H1 (cell line): ENCODE measurements around the gene C1RL. TPM values are rescaled to one million over a fixed set of nuclear protein-coding genes. Genes with fewer than 3 reads are reported as not detected.
A peak's percentile ranks its signal among the peaks of the same experiment; 100 is the strongest.

Source experiments
- CTCF ChIA-PET: fragments of 300-600 bp; sonication (Branson Sonifier 250); formaldehyde crosslinking; loops from one replicate; lab custom pipeline; 2021; ENCODE audit not compliant: partially characterized antibody; lab: Charles Lee
- POLR2A ChIA-PET: fragments of 300-600 bp; sonication (Branson Sonifier 250); formaldehyde crosslinking; loops from one replicate; lab custom pipeline; 2021; ENCODE audit warnings: inconsistent platforms; ENCODE audit not compliant: partially characterized antibody; lab: Charles Lee
- DNase-seq, 2 experiments: peaks; one replicate each; pipeline versions ENCODE4 v3.0.0 to v3.0.0-alpha.2; 2010 to 2022; ENCODE audit warnings: low spot score in 2 of 2, low read depth in 1 of 2, mixed read lengths in 1 of 2
- FAIRE-seq: peaks from 2 replicates; lab custom pipeline; 2011; peaks lifted over from hg19 to GRCh38; lab: Jason Lieb, UNC
- H2AFZ ChIP-seq: 2 replicates; pipeline ENCODE4 v1.8.1; 2012; ENCODE audit warnings: low read length, inconsistent platforms
- H2AK5ac ChIP-seq: 2 replicates; pipeline ENCODE4 v1.6.1; 2013; ENCODE audit warnings: low read depth, low read length
- H2BK120ac ChIP-seq: replicated peaks from 2 replicates; pipeline ENCODE3; 2013; ENCODE audit warnings: low read depth, low read length, inconsistent platforms
- H2BK12ac ChIP-seq: 2 replicates; pipeline ENCODE4 v1.6.1; 2013; ENCODE audit warnings: low read depth, low read length
- H2BK15ac ChIP-seq: 2 replicates; pipeline ENCODE4 v1.6.1; 2013; ENCODE audit warnings: low read length
- H2BK20ac ChIP-seq: 2 replicates; pipeline ENCODE4 v1.6.1; 2013; ENCODE audit warnings: low read length
- H2BK5ac ChIP-seq: 2 replicates; pipeline ENCODE4 v1.6.1; 2013; ENCODE audit warnings: low read depth, low read length
- H3K14ac ChIP-seq: 2 replicates; pipeline ENCODE4 v1.6.1; 2013; ENCODE audit warnings: inconsistent platforms; ENCODE audit not compliant: insufficient read length
- H3K18ac ChIP-seq: 2 replicates; pipeline ENCODE4 v1.6.1; 2013; ENCODE audit warnings: low read length; ENCODE audit errors: extremely low read depth
- H3K23ac ChIP-seq: 2 replicates; pipeline ENCODE4 v1.6.1; 2013; ENCODE audit warnings: inconsistent platforms; ENCODE audit not compliant: insufficient read length
- H3K23me2 ChIP-seq: 2 replicates; pipeline ENCODE4 v1.6.1; 2013; ENCODE audit warnings: low read depth, low read length
- H3K27ac ChIP-seq: 2 replicates; pipeline ENCODE4 v1.6.1; 2011; ENCODE audit warnings: low read depth, low read length, inconsistent platforms
- H3K27me3 ChIP-seq, 4 experiments: replicated peaks in 1 of 4; 1 replicate in 1 of 4; 2 replicates in 3 of 4; pipeline versions ENCODE4 v1.6.1 to v1.8.1; 2011 to 2013; ENCODE audit warnings: low read length in 3 of 4, mild to moderate bottlenecking in 3 of 4, inconsistent platforms in 2 of 4, mixed read lengths in 2 of 4, moderate library complexity in 1 of 4; ENCODE audit not compliant: control insufficient read depth in 3 of 4, insufficient read depth in 3 of 4; ENCODE audit errors: extremely low read depth in 1 of 4
- H3K36me3 ChIP-seq, 4 experiments: 2 replicates each; pipeline versions ENCODE4 v1.6.1 to v1.8.1; 2011 to 2013; ENCODE audit warnings: mild to moderate bottlenecking in 4 of 4, low read length in 3 of 4, moderate library complexity in 2 of 4, control low read depth in 1 of 4, inconsistent platforms in 1 of 4; ENCODE audit not compliant: insufficient read depth in 4 of 4, control insufficient read depth in 2 of 4
- H3K4ac ChIP-seq: replicated peaks from 2 replicates; pipeline ENCODE3; 2013; ENCODE audit warnings: low read length, low read depth, mixed read lengths, inconsistent platforms; ENCODE audit not compliant: insufficient read length
- H3K4me1 ChIP-seq, 4 experiments: replicated peaks in 1 of 4; 1 replicate in 1 of 4; 2 replicates in 3 of 4; pipeline versions ENCODE4 v1.6.1 to v1.8.1; 2011 to 2013; ENCODE audit warnings: low read length in 3 of 4, inconsistent platforms in 2 of 4, mixed read lengths in 1 of 4; ENCODE audit not compliant: insufficient read depth in 4 of 4, control insufficient read depth in 3 of 4
- H3K4me2 ChIP-seq, 2 experiments: 2 replicates each; pipeline versions ENCODE4 v1.6.1 to v1.8.1; 2011 to 2013; ENCODE audit warnings: low read depth in 2 of 2, low read length in 2 of 2, control low read depth in 1 of 2, inconsistent platforms in 1 of 2, mild to moderate bottlenecking in 1 of 2; ENCODE audit not compliant: insufficient read depth in 1 of 2
- H3K4me3 ChIP-seq, 4 experiments: fragments of 200-600, 300-600 bp in 1 of 4; sonication (generic), shearing (Covaris generic), sonication (Bioruptor Twin) in 1 of 4; 2 replicates each; pipeline versions ENCODE4 v1.5.1 to v1.8.1; 2011 to 2016; ENCODE audit warnings: low read length in 4 of 4, low read depth in 3 of 4, control low read depth in 2 of 4, inconsistent platforms in 2 of 4, mild to moderate bottlenecking in 2 of 4, mixed read lengths in 1 of 4, moderate library complexity in 1 of 4; ENCODE audit not compliant: insufficient read depth in 2 of 4; ENCODE audit errors: extremely low read depth in 1 of 4
- H3K56ac ChIP-seq: replicated peaks from 2 replicates; pipeline ENCODE3; 2013; ENCODE audit warnings: low read depth, mild to moderate bottlenecking, mixed read lengths, low read length, inconsistent platforms; ENCODE audit not compliant: insufficient read length
- H3K79me1 ChIP-seq: 2 replicates; pipeline ENCODE4 v1.6.1; 2013; ENCODE audit warnings: low read depth, low read length, control low read depth
- H3K79me2 ChIP-seq, 2 experiments: 2 replicates each; pipeline versions ENCODE4 v1.6.1 to v1.8.1; 2012 to 2013; ENCODE audit warnings: low read length in 2 of 2, mild to moderate bottlenecking in 2 of 2, inconsistent platforms in 1 of 2; ENCODE audit not compliant: insufficient read depth in 2 of 2, control insufficient read depth in 1 of 2
- H3K9ac ChIP-seq, 4 experiments: replicated peaks in 1 of 4; 1 replicate in 1 of 4; 2 replicates in 3 of 4; pipeline versions ENCODE4 v1.6.1 to v1.8.1; 2011 to 2013; ENCODE audit warnings: low read depth in 3 of 4, low read length in 3 of 4, control low read depth in 2 of 4, mild to moderate bottlenecking in 2 of 4, moderate library complexity in 2 of 4, inconsistent platforms in 1 of 4; ENCODE audit errors: extremely low read depth in 1 of 4
- H3K9me3 ChIP-seq, 2 experiments: 2 replicates each; pipeline versions ENCODE4 v1.6.1 to v1.8.1; 2012 to 2013; ENCODE audit warnings: mild to moderate bottlenecking in 2 of 2, moderate library complexity in 2 of 2, control low read depth in 1 of 2, inconsistent platforms in 1 of 2, low read depth in 1 of 2, low read length in 1 of 2, mixed read lengths in 1 of 2; ENCODE audit not compliant: insufficient read depth in 2 of 2
- H4K20me1 ChIP-seq, 2 experiments: replicated peaks in 1 of 2; 2 replicates each; pipeline versions ENCODE3 to v1.8.1; 2011 to 2013; ENCODE audit warnings: inconsistent platforms in 2 of 2, low read length in 2 of 2, mild to moderate bottlenecking in 1 of 2; ENCODE audit not compliant: insufficient read depth in 2 of 2, control insufficient read depth in 1 of 2
- H4K5ac ChIP-seq: 2 replicates; pipeline ENCODE4 v1.6.1; 2013; ENCODE audit warnings: low read length, low read depth, mixed read lengths, inconsistent platforms; ENCODE audit not compliant: insufficient read length
- H4K8ac ChIP-seq: 2 replicates; pipeline ENCODE4 v1.8.0; 2013; ENCODE audit warnings: mild to moderate bottlenecking, moderate library complexity, low read length, inconsistent platforms; ENCODE audit not compliant: insufficient read depth; ENCODE audit errors: extremely low read depth
- H4K91ac ChIP-seq: replicated peaks from 2 replicates; pipeline ENCODE3; 2013; ENCODE audit warnings: low read length, mixed read lengths, inconsistent platforms; ENCODE audit not compliant: insufficient read length
- BACH1 ChIP-seq: IDR thresholded peaks from 2 replicates; pipeline ENCODE4 v1.6.1; 2012; ENCODE audit warnings: low read length, improper control_type of control experiment
- CBX5 ChIP-seq: fragments of 300-800, 300-1000 bp; sonication (generic); IDR thresholded peaks from 2 replicates; pipeline ENCODE4 v1.7.1; 2016; ENCODE audit warnings: antibody characterized with exemption, low read length, low read depth
- CREB1 ChIP-seq: IDR thresholded peaks from 2 replicates; pipeline ENCODE4 v1.6.1; 2012; ENCODE audit warnings: inconsistent platforms
- KDM1A ChIP-seq: fragments of 200-600, 300-600 bp; sonication (generic); IDR thresholded peaks from 2 replicates; pipeline ENCODE4 v1.7.1; 2016; ENCODE audit warnings: mild to moderate bottlenecking, low read length, borderline replicate concordance
- KDM4A ChIP-seq: IDR thresholded peaks from one replicate; pipeline ENCODE4 v1.7.1; 2012; ENCODE audit warnings: low read depth, mild to moderate bottlenecking, moderate library complexity, low read length, inconsistent platforms; ENCODE audit not compliant: severe bottlenecking
- NRF1 ChIP-seq: IDR thresholded peaks from 2 replicates; pipeline ENCODE4 v1.6.1; 2011; ENCODE audit warnings: mild to moderate bottlenecking, low read depth, low read length, improper control_type of control experiment
- POLR2A ChIP-seq, 2 experiments: IDR thresholded peaks; 1 replicate in 1 of 2; 2 replicates in 1 of 2; pipeline ENCODE4 v1.6.1; 2011; ENCODE audit warnings: low read depth in 2 of 2, low read length in 2 of 2, mild to moderate bottlenecking in 2 of 2; ENCODE audit errors: control extremely low read depth in 1 of 2
- RBBP5 ChIP-seq: IDR thresholded peaks from 2 replicates; pipeline ENCODE4 v1.7.1; 2012; ENCODE audit warnings: low read depth, mild to moderate bottlenecking, inconsistent platforms, low read length, moderate library complexity, borderline replicate concordance
- RNF2 ChIP-seq: fragments of 200-900, 300-1000 bp; sonication (generic); IDR thresholded peaks from 2 replicates; pipeline ENCODE4 v1.7.1; 2016; ENCODE audit warnings: borderline replicate concordance, low read depth, mild to moderate bottlenecking, antibody characterized with exemption, low read length; ENCODE audit not compliant: poor library complexity, severe bottlenecking; ENCODE audit errors: missing control alignments
- RXRA ChIP-seq: IDR thresholded peaks from 2 replicates; pipeline ENCODE4 v1.6.1; 2011; ENCODE audit warnings: low read depth, mild to moderate bottlenecking, low read length, moderate library complexity; ENCODE audit not compliant: insufficient read depth
- WGBS, 2 experiments: shearing (Covaris generic) in 1 of 2; methylation state at CpG; one replicate each; pipeline versions ENCODE4 v1.1.6 to v1.1.7; 2013 to 2015; ENCODE audit warnings: low lambda C conversion rate in 2 of 2, mixed read lengths in 2 of 2, inconsistent platforms in 1 of 2, low coverage in 1 of 2, missing lambda C conversion rate in 1 of 2; ENCODE audit not compliant: insufficient replicate concordance in 2 of 2, insufficient coverage in 1 of 2, insufficient read length in 1 of 2; ENCODE audit errors: extremely low coverage in 1 of 2, missing lambda C conversion rate in 1 of 2; 5-methylcytosine and 5-hydroxymethylcytosine counted together
- polyA plus RNA-seq, 7 experiments: library from polyadenylated mRNA; depleted of rRNA in 3 of 7; stranded (reverse) in 5 of 7; unstranded in 2 of 7; fragments of >200 nt in 5 of 7; fragments of 200-250 nt in 2 of 7; gene quantifications; 1 replicate in 5 of 7; 2 replicates in 1 of 7; 4 replicates in 1 of 7; pipeline versions ENCODE4 v1.2.1 to v1.2.3, GENCODE V29; 2011 to 2013; ENCODE audit warnings: missing spikeins in 2 of 7, mixed read lengths in 2 of 7
- total RNA-seq: library from RNA; stranded (reverse); fragmentation: NEBNext Ultra II Directional; extraction: Animal tissue kit (Norgen Biotek cat#: 25700); gene quantifications from 2 replicates; pipeline ENCODE4 v1.2.1, GENCODE V29; 2021

C1RL gene
- total and polyA plus RNA-seq, 2 of the 8 experiments (the other 6 are each of a cell fraction or from before 2014, with no cell fraction given), result 11.4 to 15.5 TPM

DNA sequence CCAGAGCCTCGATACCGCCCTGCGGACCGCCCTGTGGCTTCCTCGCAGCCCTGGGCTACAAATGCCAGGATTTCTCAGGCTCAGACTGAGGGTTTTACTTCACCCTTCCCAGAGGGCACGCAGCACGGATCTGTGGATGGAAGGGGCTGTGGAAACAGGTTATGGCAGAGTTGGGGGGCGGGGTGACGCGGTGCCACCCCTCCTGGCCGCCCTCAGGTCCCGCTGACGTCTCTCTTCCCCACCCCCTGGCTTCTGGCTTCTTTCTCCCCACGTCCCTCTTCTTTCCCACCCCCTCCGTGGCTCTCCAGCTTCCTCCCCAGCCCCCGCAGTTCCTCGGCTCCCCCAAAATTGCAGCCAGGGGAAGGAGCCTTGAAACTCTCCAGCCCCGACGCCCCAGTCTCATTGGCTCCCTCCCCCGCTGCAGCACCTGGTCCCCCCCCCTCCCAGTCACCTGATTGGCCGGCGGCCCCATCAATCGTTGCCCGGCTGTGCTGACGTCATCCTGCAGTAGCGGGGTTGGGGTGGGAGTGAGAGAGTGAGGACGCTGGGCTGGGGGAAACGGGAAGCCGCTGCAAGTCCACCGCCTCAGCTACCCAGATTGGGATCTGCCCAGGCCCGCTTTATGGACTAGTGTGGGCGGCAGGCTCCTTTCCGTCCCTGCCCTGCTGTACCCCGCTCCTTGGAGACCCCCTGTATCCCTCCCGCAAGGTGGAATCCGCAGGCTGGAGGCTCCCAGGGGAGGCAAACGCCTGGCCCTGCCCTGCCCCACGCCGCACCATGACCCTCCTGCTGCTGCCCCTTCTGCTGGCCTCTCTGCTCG lies 21.1 kb upstream of the C1RL start, which contains the start of gene CLSTN3:
Gene CLSTN3 (plus strand): TSS at position 500 of the 820 bp plus-strand sequence. CDS start 278 bp downstream, at position 778.
- DNase-seq, result peak in 1 of 2 experiments; percentile 90
- 0% methylated on average over 25 of the region's 40 CpGs; no CpG with 5 or more reads in 1 of the 2 experiments for WGBS, 2 experiments
- CTCF ChIA-PET, result interaction anchor here (0.8 to 1.8 kb wide), 8 partner anchors 11 to 73 kb away, joined by 3 to 8 read pairs (median 4); no protein-coding TSS in a partner anchor
- TF ChIP-seq RBBP5, result no peak; the same call in 1 of the 2 replicates
- TF ChIP-seq CBX5, result no peak
- no peak for TF ChIP-seq RNF2
- no peak for TF ChIP-seq BACH1
- no peak; a peak in 1 of 3 replicates for TF ChIP-seq POLR2A (IDR thresholded peaks at IDR 0.05; ENCODE audit: control extremely low read depth in 1 of 2, low read depth in 2 of 2, low read length in 2 of 2)
- no peak for TF ChIP-seq RXRA
- no peak for TF ChIP-seq NRF1
- no peak for TF ChIP-seq KDM1A
- peak; percentile 65 for TF ChIP-seq KDM4A
- TF ChIP-seq CREB1, result peak; percentile 90

More for the DNA sequence above, 21.1 kb upstream of the C1RL start, which contains the start of gene CLSTN3:
- Histone ChIP-seq H3K4ac (peak within 1 kb of the TSS; percentile 72), H2BK5ac (peak within 1 kb of the TSS; percentile 85; the same call in 1 of the 2 replicates), H2BK20ac (no peak within 1 kb of the TSS), H3K9me3 (no peaks in the 10 kb centered on the region), H3K9ac (peak within 1 kb of the TSS in 3 of 4 experiments; percentile 62 to 76 (median 69); a peak in 5 of 7 replicates), H3K23ac (no peak within 1 kb of the TSS), H3K27ac (no peak within 1 kb of the TSS; the same call in 1 of the 2 replicates), H4K5ac (peak within 1 kb of the TSS; percentile 69), H3K79me2 (no peaks in the 10 kb centered on the region), H4K91ac (peak within 1 kb of the TSS; percentile 71), H4K8ac (peak within 1 kb of the TSS; percentile 77), H3K27me3 (peaks cover 0 to 9% (median 5%) of the 10 kb centered on the region in 4 experiments; a peak in 5 of 7 replicates), H3K4me1 (peaks cover 0 to 18% (median 7%) of the 10 kb centered on the region in 4 experiments; a peak in 6 of 7 replicates), H3K36me3 (peaks cover 0 to 5% (median 0%) of the 10 kb centered on the region in 4 experiments; a peak in 2 of 8 replicates), H3K4me2 (peak within 1 kb of the TSS; percentile 90 to 100), H2BK15ac (peak within 1 kb of the TSS; percentile 92; the same call in 1 of the 2 replicates), H3K56ac (peak within 1 kb of the TSS; percentile 22), H2BK12ac (no peak within 1 kb of the TSS), H3K4me3 (peak within 1 kb of the TSS; percentile 68 to 82 (median 74)), H3K14ac (no peak within 1 kb of the TSS), H3K23me2 (peaks cover 19% of the 10 kb centered on the region), H2BK120ac (no peak within 1 kb of the TSS), H4K20me1 (peaks cover 0 to 1% of the 10 kb centered on the region in 2 experiments), H3K79me1 (peaks cover 2% of the 10 kb centered on the region; the same call in 1 of the 2 replicates), H3K18ac (peak within 1 kb of the TSS; percentile 87), H2AK5ac (no peak within 1 kb of the TSS), H2AFZ (peak within 1 kb of the TSS; percentile 97)
- FAIRE-seq, result no peak
- POLR2A ChIA-PET, result interaction anchor here (0.6 to 3.4 kb wide), 15 partner anchors 11 to 186 kb away, joined by 3 to 21 read pairs (median 4); partner anchors contain the start of genes C12orf57, C1RL and RNU7-1
